ENCODE measurements around the gene NAV1.
"Not testable (repeated sequence)": the region's sequence is repeated elsewhere in the genome, so short reads cannot be mapped to it uniquely, and the experiment has no call there.

NAV1 gene

GRCh38 chr1:201538612-201539551 is at the start of gene NAV1:
TSS of gene NAV1 (plus strand) at chr1:201539127. CDS start at chr1:201622885, 83,758 bp downstream.
- DNase-seq: no peak

- no peak for DNase-seq
Observed at GRCh38 chr1:201489643-201490261, 49.2 kb upstream of the NAV1 start.

DNA sequence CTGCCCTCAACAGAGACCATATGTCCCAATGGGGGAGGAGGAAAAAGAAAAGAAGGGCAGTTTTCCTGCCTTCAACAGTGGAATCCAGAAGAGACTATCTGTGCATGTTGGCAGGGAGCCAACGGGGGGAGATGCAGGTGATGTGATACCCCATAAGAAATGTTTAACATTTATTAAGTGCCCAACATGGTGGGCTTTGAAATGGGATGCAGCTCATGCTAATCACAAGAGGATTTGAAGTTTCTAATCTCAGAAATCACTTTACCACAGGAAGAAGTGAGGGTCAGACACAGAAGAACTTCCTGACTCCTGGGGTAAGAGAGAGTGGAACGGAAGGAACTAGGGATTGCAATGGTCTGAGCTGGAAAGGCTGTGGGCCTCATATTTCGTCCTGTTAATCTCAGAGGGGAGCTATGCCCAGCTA is 48.2 kb upstream of the NAV1 start:
- no peak for DNase-seq

DNA sequence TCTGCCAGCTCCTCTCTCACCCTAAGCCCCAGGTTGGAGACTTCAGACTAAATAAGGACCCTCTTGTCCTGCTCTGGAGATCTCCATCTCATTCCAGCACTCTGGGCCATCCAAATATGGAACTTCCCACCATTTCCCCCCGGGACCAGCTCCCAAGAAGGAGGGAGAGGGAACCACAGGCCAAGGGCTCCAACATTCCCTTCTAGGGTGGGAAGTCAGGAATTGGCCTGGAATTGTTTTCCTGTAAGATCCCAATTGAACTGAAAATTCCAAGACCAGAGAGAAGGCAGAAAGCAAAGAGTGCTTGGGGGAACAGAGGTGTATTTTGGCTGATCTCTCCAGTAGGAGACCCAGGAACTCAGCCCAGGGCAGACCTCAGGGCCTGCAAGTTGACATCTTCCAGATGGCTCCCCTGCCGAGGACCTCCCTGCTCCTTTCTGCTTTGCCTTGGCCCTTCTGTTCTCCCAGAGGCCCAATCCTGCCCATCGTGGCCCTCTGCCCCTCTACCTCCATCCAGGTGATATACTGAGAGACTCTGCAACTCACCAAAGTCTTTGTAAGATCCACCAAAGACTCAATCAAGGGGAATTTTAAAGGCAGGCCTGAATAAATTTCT is 46.9 kb upstream of the NAV1 start:
- no peak for DNase-seq

- DNase-seq: not testable (repeated sequence)
Observed at GRCh38 chr1:201493026-201493656, 45.8 kb upstream of the NAV1 start.

DNA sequence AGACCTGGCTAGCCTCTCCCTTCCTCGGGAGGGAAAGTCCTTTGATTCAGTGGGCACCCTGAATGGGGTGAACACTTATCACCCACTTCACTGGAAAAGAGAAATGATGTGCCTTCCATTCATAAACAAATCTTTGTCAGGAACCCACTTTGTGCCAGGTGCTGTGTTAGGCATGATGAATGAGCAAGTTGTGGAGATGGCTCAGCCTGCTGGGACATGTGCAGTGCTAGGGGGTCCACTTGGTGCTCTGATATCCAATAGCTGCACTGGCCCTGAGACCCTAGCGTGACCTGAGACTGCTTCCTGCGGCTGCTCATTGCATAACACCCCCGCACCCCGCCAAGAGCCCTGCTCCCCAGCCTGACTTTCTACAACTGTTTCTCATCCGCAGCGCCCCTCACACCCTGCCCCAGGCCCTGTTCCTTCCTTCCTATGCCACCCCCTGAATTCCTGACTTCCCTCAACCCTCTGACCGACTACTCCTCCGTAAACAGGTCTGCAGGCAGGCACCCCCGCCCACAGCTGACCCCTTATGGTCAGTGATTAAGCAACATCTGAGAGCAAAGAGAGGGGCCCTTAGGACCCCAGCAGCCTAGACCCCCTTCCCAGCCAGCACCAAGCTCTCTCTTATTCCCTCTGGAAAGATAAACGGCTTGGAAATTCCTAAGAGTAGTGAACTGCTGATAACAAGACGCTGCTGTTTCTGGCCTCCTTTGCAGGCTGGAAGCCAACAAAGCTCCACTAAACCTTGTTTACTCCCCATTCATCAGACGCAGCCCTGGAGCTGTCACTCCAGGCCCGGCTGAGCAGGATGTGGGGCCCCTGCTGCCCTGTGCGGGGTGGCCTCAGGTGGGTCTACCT is 44.9 kb upstream of the NAV1 start:
- DNase-seq: no peak

GRCh38 chr1:201495551-201496295 is 43.2 kb upstream of the NAV1 start:
- no peak for DNase-seq

DNA sequence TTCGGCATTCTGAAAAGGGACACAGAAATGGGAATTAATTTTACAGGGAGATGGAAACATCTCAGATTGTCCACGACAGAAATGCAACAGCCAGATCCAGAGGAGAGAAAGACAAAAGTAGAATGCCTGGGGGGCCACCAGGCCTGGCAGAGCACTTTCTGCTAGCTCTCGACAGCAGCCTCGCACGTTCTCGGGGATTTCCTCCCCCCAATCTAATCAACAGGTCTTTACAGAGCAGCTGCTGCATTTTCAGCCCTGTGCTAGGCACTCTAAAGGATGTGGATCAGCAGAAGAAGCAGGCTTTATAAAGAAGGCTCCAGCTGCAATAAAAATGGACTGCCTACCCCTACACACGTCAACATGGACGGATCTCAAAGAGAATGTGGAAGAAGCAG is 42.6 kb upstream of the NAV1 start:
- no peak for DNase-seq

DNA sequence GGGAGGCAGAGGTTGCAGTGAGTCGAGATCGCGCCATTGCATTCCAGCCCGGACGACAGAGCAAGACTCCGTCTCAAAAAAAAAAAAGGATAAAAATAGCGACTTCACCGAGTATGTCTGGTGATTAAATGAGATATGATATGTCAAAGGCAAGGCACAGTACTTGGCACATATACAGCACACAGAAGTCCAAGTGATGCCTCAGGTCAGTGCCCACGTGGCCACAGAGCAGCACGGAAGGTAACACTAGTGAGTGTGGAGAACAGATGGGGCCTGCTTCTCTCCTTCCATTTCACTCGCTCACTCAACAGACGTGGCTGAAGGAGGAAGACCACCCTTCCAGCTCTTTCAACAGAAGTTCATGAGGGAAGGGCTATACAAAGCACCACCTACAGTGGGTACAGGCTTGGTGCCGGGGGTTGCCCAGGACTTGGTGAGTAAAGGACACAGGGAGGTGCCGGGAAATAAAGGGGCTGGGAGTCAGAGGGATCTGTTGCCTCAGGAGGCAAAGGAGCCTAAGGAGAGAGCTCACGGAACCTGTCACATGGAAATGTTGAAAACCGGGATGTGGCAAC is 40.9 kb upstream of the NAV1 start:
- no peak for DNase-seq

- no peak for DNase-seq
Observed at GRCh38 chr1:201498621-201499020, 40.3 kb upstream of the NAV1 start.

- no peak for DNase-seq
Observed at GRCh38 chr1:201499191-201499590, 39.7 kb upstream of the NAV1 start.

DNA sequence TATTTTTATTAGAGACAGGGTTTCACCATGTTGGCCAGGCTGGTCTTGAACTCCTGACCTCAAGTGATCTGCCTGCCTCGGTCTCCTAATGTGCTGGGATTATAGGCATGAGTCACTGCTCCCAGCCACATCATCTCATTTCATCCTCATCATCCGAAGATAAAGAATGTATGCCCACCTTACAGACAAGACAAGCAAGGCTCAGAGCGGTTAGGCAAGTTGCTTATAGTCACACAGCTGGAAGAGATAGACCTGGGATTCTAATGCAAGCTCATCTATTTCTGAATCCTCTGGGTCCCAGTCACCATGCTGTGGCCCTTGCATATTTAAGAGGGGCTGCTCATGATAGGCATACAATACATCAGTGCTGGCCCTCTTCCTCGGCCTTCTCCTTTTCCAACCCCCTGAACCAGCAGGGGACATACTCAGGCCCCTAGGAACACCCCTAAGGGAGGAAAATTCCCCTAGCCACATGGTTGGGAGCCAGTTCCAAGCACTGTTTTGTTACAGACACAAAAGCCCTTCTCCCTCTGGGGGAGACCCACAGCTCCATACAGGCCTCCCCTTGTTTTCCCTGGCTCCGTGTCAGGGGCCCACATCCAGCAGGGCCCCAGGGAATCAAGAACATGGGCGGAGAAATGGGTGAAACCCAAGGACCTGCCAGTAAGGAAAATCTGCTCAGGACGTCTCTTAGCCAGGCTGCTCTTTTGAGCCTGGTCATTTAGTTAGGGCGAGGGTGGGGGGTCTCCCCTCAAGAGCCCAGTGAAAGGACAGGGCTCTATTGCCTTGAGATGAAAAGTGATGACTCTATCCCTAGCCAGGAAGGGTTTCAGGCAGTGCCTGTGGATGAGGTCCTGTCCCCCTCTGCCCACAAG is 38.9 kb upstream of the NAV1 start:
- DNase-seq: no peak

DNA sequence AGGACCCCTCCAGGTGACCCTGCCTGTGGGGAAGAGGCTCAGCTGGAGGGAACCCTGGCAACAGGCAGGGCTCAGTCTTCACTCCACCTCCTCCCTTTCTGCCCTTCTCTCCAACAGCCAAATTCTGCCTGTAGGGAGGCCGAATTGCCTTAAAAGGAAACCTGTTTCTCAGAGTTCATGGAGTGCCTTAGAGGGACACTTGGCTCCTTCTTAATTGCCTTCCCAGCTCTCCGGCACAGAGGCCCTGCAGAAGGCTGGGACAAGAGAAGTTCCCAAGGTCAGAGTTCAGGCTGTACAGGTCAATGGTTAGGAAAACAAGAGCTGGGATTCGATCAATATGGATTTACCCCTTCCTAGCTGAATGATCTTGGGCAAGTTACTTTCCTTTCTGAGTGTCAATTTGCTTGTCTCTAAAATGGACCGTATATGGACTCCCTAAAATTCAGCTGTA is 38.2 kb upstream of the NAV1 start:
- DNase-seq: no peak

- no peak for DNase-seq
Observed at GRCh38 chr1:201501144-201501543, 37.8 kb upstream of the NAV1 start.

DNA sequence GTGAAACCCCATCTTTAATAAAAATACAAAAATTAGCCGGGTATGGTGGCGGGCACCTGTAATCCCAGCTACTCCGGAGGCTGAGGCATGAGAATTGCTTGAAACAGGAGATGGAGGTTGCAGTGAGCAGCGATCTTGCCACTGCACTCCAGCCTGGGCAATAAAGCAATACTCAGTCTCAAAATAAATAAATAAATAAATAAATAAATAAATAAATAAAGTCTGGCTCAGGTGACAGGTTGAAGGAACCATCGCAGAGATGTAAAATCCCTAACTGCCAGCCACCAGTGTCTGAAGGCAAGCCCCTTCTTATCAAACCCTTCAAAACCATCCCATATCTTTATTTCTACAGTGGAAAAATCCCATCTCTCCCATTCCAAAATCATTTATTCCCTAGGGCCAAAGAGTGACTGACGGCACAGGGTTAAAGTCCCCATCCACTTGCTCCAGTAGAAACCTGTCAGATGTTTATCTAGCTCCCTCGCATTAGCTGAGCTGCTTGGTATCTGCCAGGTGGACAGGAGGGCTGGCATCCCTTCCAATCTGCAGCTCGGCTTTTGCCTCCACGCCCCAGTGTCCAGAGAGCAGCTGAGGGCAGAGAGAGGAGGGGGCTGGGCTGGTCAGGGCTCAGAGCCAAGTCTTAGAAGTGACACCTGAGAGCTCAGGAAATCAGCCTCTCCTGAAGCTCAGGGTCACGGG is 37.0 kb upstream of the NAV1 start:
- no peak for DNase-seq

DNA sequence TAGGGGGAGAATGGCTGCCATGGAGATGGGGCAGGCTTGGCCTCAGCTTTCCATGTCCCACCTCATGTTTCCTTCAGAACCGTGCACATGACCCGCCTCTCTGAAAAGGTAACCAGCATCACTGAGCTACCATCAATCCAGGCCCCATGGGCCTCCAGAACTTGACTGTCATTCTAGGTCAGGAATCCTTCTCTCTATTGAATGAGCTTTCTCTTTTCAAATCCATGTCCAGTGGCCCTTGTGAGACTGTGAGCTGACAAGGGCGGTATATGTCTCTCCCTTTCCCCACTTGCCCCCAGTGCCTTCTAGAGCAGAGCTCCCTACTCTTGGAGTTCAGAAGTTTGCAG is 36.4 kb upstream of the NAV1 start:
- no peak for DNase-seq

DNA sequence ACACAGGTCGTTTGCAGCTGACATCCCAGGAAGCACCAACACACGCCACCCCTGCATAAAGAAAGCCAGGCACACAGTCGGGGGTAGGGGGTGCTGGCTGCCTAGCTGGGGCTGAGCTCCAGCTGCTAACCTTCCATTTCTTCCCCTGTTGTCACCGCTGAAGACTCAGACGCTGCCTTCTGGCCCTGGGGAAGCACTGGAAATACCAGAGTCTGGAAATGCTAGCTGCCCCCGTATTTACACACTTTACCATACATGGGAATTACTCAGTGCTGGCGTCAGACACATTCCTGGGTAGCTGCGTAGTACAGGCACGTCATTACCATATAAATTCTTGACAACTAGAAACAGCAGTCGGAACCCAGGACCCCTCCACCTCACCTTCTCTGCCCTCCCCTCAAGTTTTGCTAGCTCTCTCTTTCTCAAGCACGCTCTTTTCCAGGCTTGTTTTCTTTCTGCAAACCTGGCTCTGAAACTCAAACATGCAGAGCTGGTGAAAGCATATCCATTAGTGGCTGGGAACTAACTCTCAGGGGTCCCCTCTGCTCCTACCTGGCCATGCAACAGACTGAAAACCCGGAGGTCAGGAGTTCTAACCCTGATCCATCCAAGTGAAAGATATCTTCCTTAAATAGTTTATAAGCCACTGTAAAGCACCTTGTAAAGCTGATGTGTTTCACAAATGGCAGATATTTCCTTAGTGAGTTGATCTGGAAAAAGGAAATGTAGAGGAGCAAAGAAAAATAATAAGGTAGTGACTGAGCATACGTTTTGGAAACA is 35.3 kb upstream of the NAV1 start:
- DNase-seq: no peak

GRCh38 chr1:201504179-201504631 is 34.7 kb upstream of the NAV1 start:
- no peak for DNase-seq

All from CD4-positive, alpha-beta T cell treated with Interleukin-4 for 4 hours (primary cell).